Measurements from ENCODE around the gene FAM47E.

FAM47E gene

DNA sequence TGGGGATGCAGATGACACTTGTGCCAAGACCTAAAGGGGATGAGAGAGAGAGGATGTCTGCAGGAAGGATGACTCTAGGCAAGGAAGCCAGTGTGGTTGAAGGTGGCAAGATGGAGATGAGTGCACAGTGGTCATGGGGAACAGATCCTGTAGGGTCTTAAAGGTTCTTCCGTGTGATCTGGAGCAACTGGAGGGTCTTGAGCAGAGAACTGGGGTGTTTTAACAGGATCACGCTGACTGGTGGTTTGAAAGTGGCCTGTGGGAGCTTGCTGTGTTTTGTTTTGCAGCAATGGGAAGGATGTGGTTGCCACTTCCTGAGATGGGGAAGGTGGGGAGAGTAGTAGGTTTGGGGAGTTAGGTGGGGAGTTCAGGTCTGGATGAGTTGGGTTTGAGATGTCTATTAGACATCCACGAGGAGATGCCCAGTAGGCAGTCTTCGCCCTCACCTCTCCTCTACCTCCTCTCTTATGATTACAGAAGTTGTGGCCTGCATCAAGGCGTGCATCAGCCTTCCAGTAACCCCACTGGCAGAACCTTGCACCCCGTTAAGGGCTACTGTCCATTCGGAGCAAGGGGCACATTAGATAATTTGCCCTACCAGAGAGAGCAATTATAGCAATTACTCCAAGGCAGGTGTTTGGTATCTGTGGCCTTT lies 53.6 kb downstream of the FAM47E start:
- DNase-seq = peak in 1 of 2 donors; percentile 25

DNA sequence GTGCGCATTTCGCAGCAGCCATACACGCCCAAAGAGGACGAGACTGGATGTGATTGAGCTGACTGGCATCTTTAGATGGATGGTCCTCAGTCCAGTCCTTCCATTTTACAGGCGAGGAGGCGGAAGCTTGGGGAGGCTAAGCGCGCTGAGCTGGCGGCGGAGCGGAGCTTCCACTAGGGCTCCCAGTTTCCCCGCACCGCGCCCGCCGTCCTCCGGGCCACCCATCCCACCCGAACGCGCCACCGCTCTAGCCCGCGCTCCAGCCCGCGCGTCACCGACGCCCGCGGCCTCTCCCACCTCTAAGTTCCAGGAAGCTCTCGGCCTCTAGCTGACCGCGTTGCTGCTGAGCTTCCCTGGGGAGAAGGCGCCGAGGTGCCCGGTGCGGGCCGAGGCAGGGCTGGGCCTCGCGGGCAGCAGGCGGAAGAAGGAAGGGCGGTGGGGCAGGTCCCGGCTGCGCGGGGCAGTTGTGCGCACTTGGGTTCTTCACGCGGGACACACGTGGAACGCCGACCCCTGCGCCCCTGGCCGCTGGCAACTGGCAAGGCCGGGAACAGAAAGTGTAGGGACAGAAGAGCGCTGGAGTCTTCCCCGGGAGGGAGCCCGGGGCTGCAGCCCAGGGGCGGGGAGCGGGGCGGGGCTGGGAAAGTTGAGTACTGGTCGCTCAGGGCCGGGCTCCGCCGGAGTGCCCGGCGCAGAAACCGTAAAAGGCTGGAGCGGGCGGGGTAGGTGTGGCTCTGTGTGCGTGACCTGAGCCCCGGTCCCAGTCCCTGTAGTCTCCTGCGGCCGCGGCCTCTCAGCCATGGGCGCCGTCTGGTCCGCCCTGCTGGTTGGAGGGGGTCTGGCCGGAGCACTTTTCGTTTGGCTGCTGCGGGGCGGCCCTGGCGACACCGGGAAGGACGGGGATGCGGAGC lies 54.7 kb downstream of the FAM47E start, which contains the start of gene STBD1:
Gene STBD1 (plus strand): TSS at position 763 of the 911 bp plus-strand sequence. CDS start 37 bp downstream, at position 800.
- peak; percentile 21 to 39 for DNase-seq

DNA sequence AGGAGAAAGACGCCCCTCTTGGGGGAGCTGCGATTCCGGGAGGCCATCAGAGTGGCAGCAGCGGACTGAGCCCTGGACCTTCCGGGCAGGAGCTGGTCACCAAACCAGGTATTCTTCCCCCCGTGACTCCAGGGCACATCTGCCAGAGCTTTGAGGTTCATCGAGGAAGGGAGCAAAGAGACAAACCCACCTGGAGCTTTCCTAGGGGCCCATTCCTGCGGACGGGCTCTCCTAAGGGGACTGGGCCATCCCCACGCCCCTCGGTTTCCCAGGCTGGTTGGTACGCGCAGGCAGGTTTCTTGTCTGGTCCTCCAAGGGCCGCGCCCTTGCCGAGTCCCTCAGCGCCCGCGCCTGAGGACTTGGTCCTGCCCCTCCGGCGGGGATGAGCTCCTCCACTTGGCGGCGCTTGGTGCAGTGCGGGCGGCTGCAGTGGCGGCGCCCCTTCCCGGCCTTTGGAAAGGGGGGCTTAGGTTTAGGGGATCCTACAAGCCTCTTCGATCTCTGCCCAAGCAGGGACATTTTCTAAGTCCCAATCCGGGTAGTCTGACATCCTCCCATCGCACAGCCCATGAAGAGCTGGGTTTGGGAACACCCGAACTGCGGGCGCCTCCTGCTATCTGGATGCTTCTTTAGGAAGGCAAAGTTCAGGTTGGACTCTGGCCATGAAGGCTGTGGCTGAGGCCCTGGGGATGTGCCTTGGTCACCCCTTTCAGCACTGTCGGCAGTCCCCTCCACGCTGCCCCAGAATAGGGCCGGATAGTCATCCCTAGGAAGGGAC lies 55.5 kb downstream of the FAM47E start:
- peak in 1 of 2 donors; percentile 19 for DNase-seq

DNA sequence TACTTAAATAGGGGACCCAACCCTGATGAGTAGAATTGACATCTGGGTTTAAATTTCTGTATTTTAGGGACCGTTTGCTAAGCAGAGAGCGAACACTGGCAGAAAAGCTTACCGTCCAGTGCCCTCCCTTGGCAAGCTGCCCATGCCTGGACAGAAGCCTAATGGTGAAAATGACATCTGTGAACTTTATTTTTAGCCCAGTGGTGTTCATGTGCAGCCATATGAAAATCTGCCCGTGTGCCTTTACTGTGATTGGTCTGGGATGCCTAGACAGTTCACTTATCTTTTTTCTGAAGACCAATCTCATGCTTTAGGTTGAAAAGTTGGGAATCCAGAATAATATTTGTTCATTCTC lies 56.1 kb downstream of the FAM47E start:
- DNase-seq = no peak

DNA sequence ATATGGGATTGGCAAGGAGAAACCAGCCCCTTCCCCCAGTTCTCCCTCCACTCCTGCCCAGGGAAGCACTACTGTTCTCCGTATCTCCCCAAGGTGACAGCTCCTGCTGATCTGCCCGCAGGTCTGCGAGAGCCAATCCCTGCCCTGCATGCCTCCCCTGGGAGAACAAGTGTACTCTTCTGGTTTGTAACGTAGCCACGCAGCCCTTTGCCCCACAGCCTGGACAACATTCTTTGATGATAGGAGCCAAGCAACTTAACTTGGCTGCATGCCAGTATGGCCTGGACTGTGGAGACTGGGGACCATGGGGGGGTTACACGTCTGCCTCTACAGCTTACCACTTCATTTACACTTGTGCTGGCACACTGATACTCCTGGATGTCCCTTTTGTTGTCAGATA lies 57.0 kb downstream of the FAM47E start:
- no peak for DNase-seq

DNA sequence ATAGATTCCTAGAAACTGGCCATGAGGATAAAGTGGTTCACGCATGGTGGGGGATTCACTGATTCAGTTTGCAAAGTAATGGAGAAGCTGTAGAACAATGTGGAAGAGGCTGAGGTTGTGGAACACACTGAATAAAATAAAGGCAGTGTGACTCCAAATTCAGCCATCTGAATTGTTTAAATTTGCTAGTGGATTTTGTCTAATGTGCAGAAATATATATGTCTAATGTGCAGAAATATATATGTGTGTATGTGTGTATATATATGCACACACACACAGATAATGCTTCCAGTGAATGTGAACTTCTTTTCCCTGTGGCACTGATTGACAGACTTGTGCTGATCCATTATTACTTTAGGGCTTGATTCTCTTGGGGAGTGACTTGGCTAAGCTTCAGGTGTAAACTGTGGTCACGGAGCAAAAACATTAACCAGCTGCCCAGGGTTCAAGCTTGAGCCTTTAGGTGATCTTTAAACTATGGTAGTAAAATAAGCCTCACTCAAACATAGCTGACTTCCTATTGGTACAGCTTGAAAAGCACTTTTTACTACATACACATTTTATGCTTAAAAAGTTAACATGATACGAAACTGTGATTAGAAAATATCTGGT lies 58.5 kb downstream of the FAM47E start:
- no peak for DNase-seq

DNA sequence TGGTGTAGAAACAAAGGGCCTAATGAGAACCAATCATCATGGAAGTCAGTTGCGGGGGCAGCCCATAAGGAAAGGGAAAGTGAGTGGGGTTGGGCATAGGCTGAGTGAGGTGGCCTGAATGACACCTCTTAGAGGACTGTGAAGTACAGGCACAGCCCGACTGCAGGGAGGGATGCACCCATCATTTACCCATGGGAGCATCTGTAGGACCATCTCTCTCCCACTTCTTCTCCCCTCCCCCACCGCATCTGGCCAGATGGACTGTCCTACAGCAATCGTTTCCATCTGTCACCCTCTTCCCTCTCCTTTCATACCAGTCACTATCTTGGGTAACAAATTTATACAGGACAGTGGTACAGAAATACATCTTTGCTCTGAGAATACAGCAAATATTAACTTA lies 59.2 kb downstream of the FAM47E start:
- no peak for DNase-seq

DNA sequence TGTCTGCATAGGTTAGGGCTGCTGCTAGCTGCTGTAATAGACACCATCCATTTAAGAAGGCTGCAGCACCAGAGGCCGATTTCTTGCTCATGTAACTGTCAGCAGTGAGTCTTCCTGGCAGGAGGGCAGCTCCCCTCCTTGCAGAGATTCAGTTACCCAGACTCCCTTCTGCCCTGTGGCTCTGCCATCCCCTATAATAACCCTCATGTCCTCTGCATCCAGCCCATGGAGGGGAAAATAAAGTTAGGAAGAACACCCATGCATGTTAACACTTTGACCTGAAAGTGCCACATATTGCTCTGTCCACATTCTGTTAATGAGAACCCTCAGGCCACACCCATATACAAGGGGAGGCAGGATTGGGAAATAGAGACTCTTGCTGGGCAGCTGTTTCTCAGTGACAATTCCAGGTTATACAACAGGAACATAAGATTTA lies 60.4 kb downstream of the FAM47E start:
- DNase-seq = no peak

DNA sequence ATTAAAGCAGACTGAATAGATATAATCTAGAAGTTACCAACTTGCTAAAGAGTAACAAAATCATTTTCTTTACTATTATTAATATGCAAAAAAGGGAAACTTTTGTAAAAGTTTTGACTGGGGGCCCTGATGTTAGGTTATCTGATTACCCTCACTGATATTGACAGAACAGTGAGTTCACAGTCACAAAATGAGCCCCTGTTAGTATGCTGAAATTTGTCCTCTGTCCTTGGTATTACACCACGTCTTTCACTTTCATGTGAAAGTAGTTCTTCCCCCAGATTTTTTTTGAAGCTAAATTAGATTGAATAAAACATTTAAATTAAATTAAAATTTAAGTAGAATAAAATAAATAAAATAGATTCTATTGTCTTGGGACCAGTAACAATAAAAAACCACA lies 60.9 kb downstream of the FAM47E start:
- DNase-seq = no peak

DNA sequence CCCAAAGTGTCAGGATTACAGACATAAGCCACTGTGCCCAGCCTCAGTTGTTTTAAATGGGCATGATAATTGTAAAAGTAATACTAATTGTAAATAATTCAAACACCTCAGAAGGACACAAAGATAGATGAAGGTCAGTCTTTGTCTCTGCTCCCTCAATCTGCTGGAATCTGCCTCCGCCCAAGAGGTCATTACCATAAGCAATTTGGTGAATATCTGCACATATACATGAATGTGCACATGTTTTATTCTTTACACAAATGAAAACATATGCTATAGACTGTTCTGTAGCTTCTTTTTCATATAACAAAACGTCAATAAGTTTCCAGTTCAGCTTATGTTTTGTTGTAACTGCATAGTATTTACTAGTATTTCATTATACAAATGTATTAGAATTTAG lies 62.0 kb downstream of the FAM47E start:
- DNase-seq = no peak

DNA sequence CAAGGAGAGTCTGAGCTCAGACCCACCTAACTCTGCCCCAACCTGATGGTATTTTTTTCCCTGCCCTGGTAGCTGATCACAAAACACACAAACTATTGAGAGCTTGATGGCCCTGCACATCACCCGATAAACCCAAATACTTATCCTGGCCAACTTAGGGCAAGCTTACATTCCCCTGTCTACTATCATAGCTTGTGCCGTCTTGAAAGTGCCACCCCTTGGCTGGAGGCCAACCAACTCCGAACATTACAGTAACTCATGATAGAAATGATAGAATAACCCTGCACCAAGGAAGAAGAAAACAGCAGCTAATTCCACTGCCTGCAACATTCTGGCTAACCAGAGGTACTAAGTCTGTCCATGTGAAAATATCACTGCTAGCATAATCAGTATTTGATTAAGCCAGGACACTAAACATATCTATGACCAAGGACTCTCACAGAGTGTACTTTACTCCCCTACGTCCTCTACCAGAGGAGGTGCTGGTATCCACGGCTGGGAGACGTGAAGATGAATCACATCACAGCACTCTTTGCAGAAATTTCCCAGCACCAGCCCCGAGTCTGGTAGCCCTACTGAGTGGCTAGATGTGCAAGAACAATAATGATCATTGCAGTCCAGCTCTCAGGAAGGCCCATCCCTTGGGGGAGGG lies 63.9 kb downstream of the FAM47E start:
- no peak for DNase-seq

DNA sequence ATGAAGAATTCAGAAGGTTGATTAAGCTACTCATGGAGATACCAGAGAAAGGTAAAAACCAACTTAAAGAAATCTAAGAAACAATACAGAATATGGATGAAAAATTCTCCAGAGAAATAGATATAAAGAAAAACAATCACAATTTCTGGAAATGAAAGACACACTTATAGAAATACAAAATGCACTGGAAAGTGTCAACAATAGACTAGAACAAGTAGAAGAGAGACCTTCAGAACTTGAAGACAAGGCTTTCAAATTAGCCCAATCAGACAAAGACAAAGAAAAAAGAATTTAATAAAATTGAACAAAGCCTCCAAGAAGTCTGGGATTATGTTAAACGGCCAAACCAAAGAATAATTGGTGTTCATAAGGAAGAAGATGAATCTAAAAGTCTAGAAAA lies 64.6 kb downstream of the FAM47E start:
- DNase-seq = no peak

DNA sequence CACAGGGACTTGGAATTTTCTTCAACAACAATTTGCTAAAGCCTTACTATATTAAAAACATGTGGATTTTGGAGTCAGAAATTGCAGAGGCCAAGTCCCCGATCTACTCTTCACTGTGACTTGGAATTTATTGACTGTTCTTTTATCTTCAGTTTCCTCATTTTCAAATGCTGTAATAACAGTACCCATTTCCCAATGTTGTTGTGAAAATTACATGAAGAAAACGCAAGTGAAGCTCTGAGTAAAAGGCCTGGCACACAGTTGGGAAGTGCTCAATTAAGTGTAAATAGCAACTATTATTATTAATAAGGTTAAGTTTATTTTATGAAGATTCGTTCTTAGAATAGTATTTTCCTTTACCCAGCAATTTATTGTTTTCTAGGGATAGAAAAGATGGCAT lies 70.7 kb downstream of the FAM47E start:
- DNase-seq = no peak

DNA sequence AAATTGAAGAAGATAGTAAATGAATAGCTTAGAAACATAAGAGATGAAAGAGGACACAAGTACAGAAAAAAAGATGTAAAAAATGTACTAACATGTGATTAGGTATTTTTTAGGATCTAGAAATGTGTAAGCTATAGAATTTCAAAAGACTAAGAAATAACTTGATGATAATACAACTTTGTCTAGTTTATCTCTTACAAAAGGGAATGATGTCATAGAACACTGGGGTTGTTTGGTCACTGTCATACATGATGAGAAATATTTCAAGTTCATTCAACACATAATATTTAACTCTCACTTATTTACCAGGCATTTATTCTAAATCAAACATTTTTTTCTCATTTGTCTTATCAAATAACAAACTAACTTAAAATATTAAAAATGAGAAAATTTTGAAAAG lies 73.6 kb downstream of the FAM47E start:
- DNase-seq = no peak

DNA sequence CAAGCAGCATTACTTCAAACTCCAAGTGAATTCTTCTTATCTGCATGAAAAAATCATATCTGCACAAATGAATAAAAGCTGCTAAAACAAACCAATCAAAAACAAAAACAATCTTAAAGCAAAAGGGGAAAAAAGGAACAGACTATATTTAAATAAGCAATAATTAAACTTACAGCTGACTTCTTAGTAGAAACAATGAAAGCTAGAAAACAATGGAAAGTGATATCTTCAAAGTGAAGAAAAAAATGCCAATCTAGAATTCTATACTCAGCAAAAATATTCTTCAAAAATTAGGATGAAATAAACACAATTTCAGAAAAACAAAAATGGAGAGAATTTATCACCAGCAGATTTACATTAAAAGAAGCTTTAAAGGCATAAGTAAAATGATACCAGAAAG lies 75.0 kb downstream of the FAM47E start:
- no peak for DNase-seq
